GM12864 (cell line): Measurements from ENCODE around the gene DDIT3.

Experiments
- DNase-seq: peaks from one replicate; pipeline ENCODE4 v3.0.0-alpha.2; 2011; ENCODE audit warnings: low read depth
- H3K4me3 ChIP-seq: 2 replicates; pipeline ENCODE4 v1.5.1; 2011; ENCODE audit warnings: mild to moderate bottlenecking, low read depth, low read length, control low read depth
- CTCF ChIP-seq: IDR thresholded peaks from 2 replicates; pipeline ENCODE4 v1.5.1; 2011; ENCODE audit warnings: low read depth, mild to moderate bottlenecking, moderate library complexity, low read length, control low read depth, inconsistent platforms; ENCODE audit errors: missing control alignments

DDIT3 gene

GRCh38 chr12:57488402-57489156 is 31.7 kb downstream of the DDIT3 start:
- no peak for TF ChIP-seq CTCF
- DNase-seq: no peak
- H3K4me3 ChIP-seq: peak overlapping the region; percentile 97

GRCh38 chr12:57487597-57488401 is 32.5 kb downstream of the DDIT3 start, which contains the start of gene MARS1:
TSS of gene MARS1 (plus strand) at chr12:57488068. CDS start at chr12:57488091, 23 bp downstream.
- H3K4me3 ChIP-seq: peak within 1 kb of the TSS; percentile 97
- peak; percentile 34 for TF ChIP-seq CTCF
- DNase-seq: peak; percentile 94

DNA sequence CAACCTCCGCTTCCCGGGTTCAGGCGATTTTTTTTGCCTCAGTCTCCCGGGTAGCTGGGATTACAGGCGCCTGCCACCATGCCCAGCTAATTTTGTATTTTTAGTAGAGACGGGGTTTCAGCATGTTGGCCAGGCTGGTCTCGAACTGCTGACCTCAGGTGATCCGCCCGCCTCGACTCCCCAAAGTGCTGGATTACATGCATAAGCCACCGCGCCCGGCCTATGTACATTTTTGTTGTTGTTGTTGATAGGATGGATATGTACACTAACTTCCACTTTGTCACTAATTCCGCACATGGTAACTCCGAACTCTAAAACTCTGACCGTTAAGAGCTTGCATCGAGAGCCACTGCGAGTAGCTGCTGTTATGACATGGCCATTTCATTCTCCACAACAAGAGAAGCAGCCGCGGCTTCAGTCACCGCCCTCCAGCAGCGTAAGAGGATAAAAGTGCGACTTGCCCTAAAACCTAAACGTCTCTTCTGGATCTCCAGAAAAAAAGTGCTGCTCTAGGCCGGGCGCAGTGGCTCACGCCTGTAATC is 33.2 kb downstream of the DDIT3 start:
- TF ChIP-seq CTCF: no peak
- no peak for DNase-seq
- H3K4me3 ChIP-seq: 0 out of 2 replicates have a peak overlapping the region, but pooled peaks have one; percentile 15

- no peak overlapping the region for H3K4me3 ChIP-seq
- no peak for TF ChIP-seq CTCF
- DNase-seq: no peak
Observed at GRCh38 chr12:57485695-57486094, 34.6 kb downstream of the DDIT3 start.

DNA sequence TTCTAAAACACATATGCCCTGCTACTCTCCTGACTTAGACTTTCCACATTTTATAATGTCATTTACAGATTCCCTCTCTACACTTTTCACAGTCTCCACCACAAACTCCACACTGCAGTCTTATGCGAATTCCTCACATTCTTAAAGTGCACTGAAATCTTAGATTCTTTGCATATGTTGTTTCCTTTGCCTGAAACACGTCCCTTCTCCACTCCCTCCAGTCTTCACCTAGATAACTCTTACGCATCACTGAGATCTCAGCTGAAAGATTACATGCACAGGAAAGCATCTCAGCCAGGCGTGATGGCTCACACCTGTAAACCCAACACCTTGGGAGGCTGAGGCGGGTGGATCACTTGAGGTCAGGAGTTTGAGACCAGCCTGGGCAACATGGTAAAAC is 36.8 kb downstream of the DDIT3 start:
- TF ChIP-seq CTCF: no peak
- H3K4me3 ChIP-seq: no peak overlapping the region
- no peak for DNase-seq

GRCh38 chr12:57481671-57482070 is 38.6 kb downstream of the DDIT3 start:
- no peak for DNase-seq
- no peak for TF ChIP-seq CTCF
- no peak overlapping the region for H3K4me3 ChIP-seq
